ENCODE measurements around the gene RORB.

DNA sequence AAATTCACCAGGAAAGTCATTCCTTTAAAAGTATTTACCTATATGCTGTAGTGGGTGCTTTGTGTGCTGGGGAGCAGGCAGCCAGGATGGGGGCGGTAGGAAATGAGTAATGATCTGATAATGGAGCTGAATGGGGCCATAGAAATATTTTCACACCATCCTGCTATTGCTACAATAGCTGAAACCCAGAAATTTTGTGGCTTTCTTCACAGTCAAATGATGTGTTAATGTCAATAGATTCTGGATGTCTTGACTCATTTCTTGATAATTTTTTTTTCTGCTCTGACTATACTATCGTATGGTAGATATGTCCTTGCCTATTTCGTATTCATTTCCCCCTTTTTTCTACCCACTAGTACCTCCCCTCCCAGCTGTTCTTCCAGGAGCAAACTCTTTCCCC is 59.5 kb downstream of the RORB start:
- TF ChIP-seq TAF1 (IDR thresholded peaks at IDR 0.05; ENCODE audit: low read depth, low read length) = no peak
- no peak for TF ChIP-seq POLR2A (IDR thresholded peaks at IDR 0.05; ENCODE audit: low read depth, low read length)
- no peak for TF ChIP-seq POLR2AphosphoS5 (IDR thresholded peaks at IDR 0.05; ENCODE audit: low read depth, low read length)
- TF ChIP-seq SPI1 (IDR thresholded peaks at IDR 0.05; ENCODE audit: low read depth, low read length) = peak; percentile 2; the same call in 1 of the 2 replicates
